Panc1 (cell line): ENCODE data around the gene IMPG2. TPM values are rescaled to one million over a fixed set of nuclear protein-coding genes. Genes with fewer than 3 reads are reported as not detected.

Source experiments
- ATAC-seq: fragments of 200-7000 bp; cut with Tn5 transposase; 2 replicates; pipeline ENCODE4 v1.9.1; 2020; ENCODE audit warnings: mild to moderate bottlenecking, moderate library complexity
- BruUV-seq: library from RNA; stranded (reverse); fragments of 400-500 nt; replicated peaks from 2 replicates; lab custom pipeline; 2021; lab: Mats Ljungman, UMichigan
- CTCF ChIA-PET: fragments of 300-600 bp; sonication (Branson Sonifier 250); formaldehyde crosslinking; loops from one replicate; lab custom pipeline; 2022; ENCODE audit warnings: antibody characterized with exemption; lab: Charles Lee
- POLR2A ChIA-PET: fragments of 300-600 bp; sonication (Branson Sonifier 250); formaldehyde crosslinking; loops from one replicate; lab custom pipeline; 2022; ENCODE audit warnings: antibody characterized with exemption; lab: Charles Lee
- DNase-seq: peaks from one replicate; pipeline ENCODE4 v3.0.0-alpha.2; 2010; ENCODE audit warnings: low read depth, low spot score
- H3K27ac ChIP-seq: 2 replicates; pipeline ENCODE4 v1.5.1; 2011; ENCODE audit warnings: mild to moderate bottlenecking, low read length, inconsistent platforms
- H3K27me3 ChIP-seq: fragments of 200-500 bp; sonication (Bioruptor generic); 2 replicates; pipeline ENCODE4 v1.6.0; 2014; ENCODE audit warnings: low read length, inconsistent platforms; ENCODE audit not compliant: control insufficient read depth, insufficient read depth
- H3K36me3 ChIP-seq: fragments of 200-500 bp; sonication (Bioruptor generic); 2 replicates; pipeline ENCODE4 v1.5.1; 2014; ENCODE audit warnings: inconsistent platforms, mild to moderate bottlenecking, low read length, moderate library complexity; ENCODE audit not compliant: control insufficient read depth, insufficient read depth
- H3K4me1 ChIP-seq: 2 replicates; pipeline ENCODE4 v1.5.1; 2011; ENCODE audit warnings: inconsistent platforms, mild to moderate bottlenecking, low read length, moderate library complexity; ENCODE audit not compliant: control insufficient read depth, insufficient read depth
- H3K4me3 ChIP-seq, 2 experiments: 2 replicates each; pipeline ENCODE4 v1.5.1; 2011 to 2012; ENCODE audit warnings: low read depth in 2 of 2, low read length in 2 of 2, mild to moderate bottlenecking in 2 of 2, inconsistent platforms in 1 of 2, moderate library complexity in 1 of 2
- H3K9me3 ChIP-seq: fragments of 200-500 bp; sonication (Bioruptor generic); 2 replicates; pipeline ENCODE4 v1.5.1; 2014; ENCODE audit warnings: low read depth, mild to moderate bottlenecking, inconsistent platforms, low read length, moderate library complexity; ENCODE audit not compliant: control insufficient read depth, insufficient read depth
- POLR2AphosphoS5 ChIP-seq: IDR thresholded peaks from 2 replicates; pipeline ENCODE4 v1.6.1; 2012; ENCODE audit warnings: mild to moderate bottlenecking, low read depth, low read length, moderate library complexity
- SIN3A ChIP-seq: IDR thresholded peaks from 2 replicates; pipeline ENCODE4 v1.6.1; 2012; ENCODE audit warnings: low read depth, mild to moderate bottlenecking, low read length, moderate library complexity, borderline replicate concordance; ENCODE audit not compliant: insufficient read depth
- TCF7L2 ChIP-seq: IDR thresholded peaks from 2 replicates; pipeline ENCODE4 v1.6.1; 2011; ENCODE audit warnings: mild to moderate bottlenecking, low read depth, low read length, inconsistent platforms
- in situ Hi-C: cut with HindIII; loops from 2 replicates; pipeline ENCODE4 v1.10.0; 2016; ENCODE audit warnings: low sequenced_read_pairs, low pct_unique_long_range_greater_than_20kb
- intact Hi-C: fragments of 100-400 bp; cut with micrococcal nuclease; formaldehyde crosslinking; loops from one replicate; pipeline ENCODE4 v1.10.0; 2022; ENCODE audit not compliant: unreplicated experiment
- total RNA-seq: library from RNA; stranded (reverse); gene quantifications from one replicate; pipeline ENCODE4 v1.2.1, GENCODE V29; 2021; ENCODE audit not compliant: unreplicated experiment
- TF ChIP-seq, protein P1 (sequence below), 2 experiments: IDR thresholded peaks; 2 replicates each; pipeline ENCODE4 v1.6.1; 2011 to 2012; ENCODE audit warnings: low read depth in 2 of 2, control low read depth in 1 of 2, low read length in 1 of 2, mild to moderate bottlenecking in 1 of 2, moderate library complexity in 1 of 2; ENCODE audit not compliant: insufficient read depth in 1 of 2
- TF ChIP-seq, protein P2 (sequence below): fragments of 450-650 bp; IDR thresholded peaks from 2 replicates; pipeline ENCODE4 v1.5.1; 2017; ENCODE audit warnings: mild to moderate bottlenecking

IMPG2 gene
- total RNA-seq, 1 experiment from 2014 or later, result 0.10 TPM

DNA sequence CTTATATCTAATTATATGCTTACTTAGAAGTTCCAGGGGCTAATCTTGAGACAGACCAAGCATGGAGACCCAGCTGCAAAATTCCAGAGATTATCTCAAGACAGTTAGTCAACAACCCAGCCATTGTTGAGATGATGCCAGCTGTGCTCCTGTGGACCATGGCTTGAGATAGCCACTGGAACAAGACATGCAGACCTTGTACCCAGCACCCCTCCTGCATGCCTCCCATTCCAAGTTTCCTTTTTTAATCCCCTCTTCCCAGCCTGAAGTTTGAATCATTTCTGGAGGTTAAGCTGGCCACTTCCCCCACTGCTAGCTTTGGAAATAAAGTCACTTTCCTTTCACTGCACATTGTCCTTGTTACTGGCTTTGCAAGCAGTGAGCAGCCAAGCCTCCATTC lies 53.8 kb downstream of the IMPG2 start:
- CTCF ChIA-PET, result no interaction called here
- Histone ChIP-seq H3K27me3 (no peaks in the 10 kb centered on the region), H3K4me3 (no peak overlapping the region), H3K27ac (no peak overlapping the region), H3K36me3 (no peaks in the 10 kb centered on the region), H3K9me3 (no peaks in the 10 kb centered on the region), H3K4me1 (no peaks in the 10 kb centered on the region)
- intact Hi-C loops, result no loop called here
- ATAC-seq (no peak), DNase-seq (no peak)
- BruUV-seq, result no TSS peak
- in situ Hi-C loops, result no loop called here
- TF ChIP-seq, protein P1, sequence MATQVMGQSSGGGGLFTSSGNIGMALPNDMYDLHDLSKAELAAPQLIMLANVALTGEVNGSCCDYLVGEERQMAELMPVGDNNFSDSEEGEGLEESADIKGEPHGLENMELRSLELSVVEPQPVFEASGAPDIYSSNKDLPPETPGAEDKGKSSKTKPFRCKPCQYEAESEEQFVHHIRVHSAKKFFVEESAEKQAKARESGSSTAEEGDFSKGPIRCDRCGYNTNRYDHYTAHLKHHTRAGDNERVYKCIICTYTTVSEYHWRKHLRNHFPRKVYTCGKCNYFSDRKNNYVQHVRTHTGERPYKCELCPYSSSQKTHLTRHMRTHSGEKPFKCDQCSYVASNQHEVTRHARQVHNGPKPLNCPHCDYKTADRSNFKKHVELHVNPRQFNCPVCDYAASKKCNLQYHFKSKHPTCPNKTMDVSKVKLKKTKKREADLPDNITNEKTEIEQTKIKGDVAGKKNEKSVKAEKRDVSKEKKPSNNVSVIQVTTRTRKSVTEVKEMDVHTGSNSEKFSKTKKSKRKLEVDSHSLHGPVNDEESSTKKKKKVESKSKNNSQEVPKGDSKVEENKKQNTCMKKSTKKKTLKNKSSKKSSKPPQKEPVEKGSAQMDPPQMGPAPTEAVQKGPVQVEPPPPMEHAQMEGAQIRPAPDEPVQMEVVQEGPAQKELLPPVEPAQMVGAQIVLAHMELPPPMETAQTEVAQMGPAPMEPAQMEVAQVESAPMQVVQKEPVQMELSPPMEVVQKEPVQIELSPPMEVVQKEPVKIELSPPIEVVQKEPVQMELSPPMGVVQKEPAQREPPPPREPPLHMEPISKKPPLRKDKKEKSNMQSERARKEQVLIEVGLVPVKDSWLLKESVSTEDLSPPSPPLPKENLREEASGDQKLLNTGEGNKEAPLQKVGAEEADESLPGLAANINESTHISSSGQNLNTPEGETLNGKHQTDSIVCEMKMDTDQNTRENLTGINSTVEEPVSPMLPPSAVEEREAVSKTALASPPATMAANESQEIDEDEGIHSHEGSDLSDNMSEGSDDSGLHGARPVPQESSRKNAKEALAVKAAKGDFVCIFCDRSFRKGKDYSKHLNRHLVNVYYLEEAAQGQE (IDR thresholded peaks at IDR 0.05; ENCODE audit: insufficient read depth in 1 of 2, low read depth in 2 of 2, low read length in 1 of 2), result no peak
- TF ChIP-seq TCF7L2 (no peak), SIN3A (no peak), POLR2AphosphoS5 (no peak)
- TF ChIP-seq, protein P2, sequence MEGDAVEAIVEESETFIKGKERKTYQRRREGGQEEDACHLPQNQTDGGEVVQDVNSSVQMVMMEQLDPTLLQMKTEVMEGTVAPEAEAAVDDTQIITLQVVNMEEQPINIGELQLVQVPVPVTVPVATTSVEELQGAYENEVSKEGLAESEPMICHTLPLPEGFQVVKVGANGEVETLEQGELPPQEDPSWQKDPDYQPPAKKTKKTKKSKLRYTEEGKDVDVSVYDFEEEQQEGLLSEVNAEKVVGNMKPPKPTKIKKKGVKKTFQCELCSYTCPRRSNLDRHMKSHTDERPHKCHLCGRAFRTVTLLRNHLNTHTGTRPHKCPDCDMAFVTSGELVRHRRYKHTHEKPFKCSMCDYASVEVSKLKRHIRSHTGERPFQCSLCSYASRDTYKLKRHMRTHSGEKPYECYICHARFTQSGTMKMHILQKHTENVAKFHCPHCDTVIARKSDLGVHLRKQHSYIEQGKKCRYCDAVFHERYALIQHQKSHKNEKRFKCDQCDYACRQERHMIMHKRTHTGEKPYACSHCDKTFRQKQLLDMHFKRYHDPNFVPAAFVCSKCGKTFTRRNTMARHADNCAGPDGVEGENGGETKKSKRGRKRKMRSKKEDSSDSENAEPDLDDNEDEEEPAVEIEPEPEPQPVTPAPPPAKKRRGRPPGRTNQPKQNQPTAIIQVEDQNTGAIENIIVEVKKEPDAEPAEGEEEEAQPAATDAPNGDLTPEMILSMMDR, result no peak
- POLR2A ChIA-PET, result no interaction called here

DNA sequence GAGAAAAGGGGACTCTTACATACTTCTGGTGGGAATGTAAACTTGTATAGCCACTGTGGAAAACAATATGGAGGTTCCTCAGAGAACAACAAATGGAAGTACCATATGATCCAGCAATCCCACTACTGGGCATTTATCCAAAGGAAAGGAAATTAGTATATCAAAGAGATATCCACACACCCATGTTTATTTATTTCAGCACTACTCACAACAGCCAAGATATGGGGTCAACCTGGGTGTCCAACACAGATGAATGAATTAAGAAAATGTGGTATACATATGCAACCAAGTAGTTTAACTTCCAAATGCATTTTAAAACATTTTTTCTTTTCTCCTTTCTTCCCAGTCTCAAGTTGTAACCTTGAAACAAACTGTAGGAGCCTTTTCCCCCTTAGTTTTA lies 54.3 kb downstream of the IMPG2 start:
- no TSS peak for BruUV-seq
- TF ChIP-seq POLR2AphosphoS5, result no peak
- TF ChIP-seq TCF7L2, result no peak
- TF ChIP-seq, protein P1 (IDR thresholded peaks at IDR 0.05; ENCODE audit: insufficient read depth in 1 of 2, low read depth in 2 of 2, low read length in 1 of 2), result no peak
- no peak for TF ChIP-seq SIN3A
- TF ChIP-seq, protein P2, result no peak
- DNase-seq (no peak), ATAC-seq (no peak)
- POLR2A ChIA-PET, result no interaction called here
- CTCF ChIA-PET, result no interaction called here
- in situ Hi-C loops (no loop called here), intact Hi-C loops (no loop called here)
- no peak overlapping the region for H3K27ac ChIP-seq
- H3K4me3 ChIP-seq, result no peak overlapping the region
- no peaks in the 10 kb centered on the region for H3K36me3 ChIP-seq
- H3K27me3 ChIP-seq, result no peaks in the 10 kb centered on the region
- no peaks in the 10 kb centered on the region for H3K9me3 ChIP-seq
- no peaks in the 10 kb centered on the region for H3K4me1 ChIP-seq
